HUES48 (cell line): ENCODE measurements around the gene LRRC63.

ENCODE experiments used
- H3K27ac ChIP-seq: one replicate; pipeline ENCODE4 v1.7.0; 2013; ENCODE audit warnings: low read depth, low read length, inconsistent platforms
- H3K27me3 ChIP-seq: 2 replicates; pipeline ENCODE4 v1.6.1; 2013; ENCODE audit warnings: mild to moderate bottlenecking, low read length; ENCODE audit not compliant: control insufficient read depth, insufficient read depth
- H3K36me3 ChIP-seq: 2 replicates; pipeline ENCODE4 v1.6.1; 2013; ENCODE audit warnings: low read length; ENCODE audit not compliant: control insufficient read depth, insufficient read depth
- H3K4me1 ChIP-seq: 2 replicates; pipeline ENCODE4 v1.6.1; 2013; ENCODE audit warnings: mild to moderate bottlenecking, low read length; ENCODE audit not compliant: control insufficient read depth, insufficient read depth
- H3K4me3 ChIP-seq: 2 replicates; pipeline ENCODE4 v1.5.1; 2013; ENCODE audit warnings: mild to moderate bottlenecking, low read depth, low read length
- H3K9ac ChIP-seq: 2 replicates; pipeline ENCODE4 v1.6.1; 2013; ENCODE audit warnings: mild to moderate bottlenecking, low read depth, low read length, moderate library complexity
- H3K9me3 ChIP-seq: 2 replicates; pipeline ENCODE4 v1.6.1; 2013; ENCODE audit warnings: low read length; ENCODE audit not compliant: control insufficient read depth, insufficient read depth

Gene LRRC63

GRCh38 chr13:46181840-46182490 is 29.8 kb upstream of the LRRC63 start, which contains the start of gene LCP1:
LCP1 (minus strand) TSS chr13:46182177; CDS start chr13:46159662, 22,515 bp downstream.
- Histone ChIP-seq H3K9ac (no peak within 1 kb of the TSS), H3K36me3 (no peaks in the 10 kb centered on the region), H3K4me3 (no peak within 1 kb of the TSS), H3K4me1 (no peaks in the 10 kb centered on the region; the same call in 1 of the 2 replicates), H3K27me3 (no peaks in the 10 kb centered on the region), H3K9me3 (no peaks in the 10 kb centered on the region), H3K27ac (no peak within 1 kb of the TSS)

GRCh38 chr13:46182491-46182877 is 29.2 kb upstream of the LRRC63 start:
- no peak overlapping the region for H3K4me3 ChIP-seq
- no peaks in the 10 kb centered on the region for H3K27me3 ChIP-seq
- H3K27ac ChIP-seq, result no peak overlapping the region
- H3K9me3 ChIP-seq, result no peaks in the 10 kb centered on the region
- H3K9ac ChIP-seq, result no peak overlapping the region
- no peaks in the 10 kb centered on the region; the same call in 1 of the 2 replicates for H3K4me1 ChIP-seq
- no peaks in the 10 kb centered on the region for H3K36me3 ChIP-seq

GRCh38 chr13:46183018-46183946 is 28.4 kb upstream of the LRRC63 start:
- no peaks in the 10 kb centered on the region for H3K36me3 ChIP-seq
- no peak overlapping the region for H3K9ac ChIP-seq
- no peaks in the 10 kb centered on the region for H3K9me3 ChIP-seq
- H3K27ac ChIP-seq, result no peak overlapping the region
- H3K4me1 ChIP-seq, result no peaks in the 10 kb centered on the region; the same call in 1 of the 2 replicates
- no peaks in the 10 kb centered on the region for H3K27me3 ChIP-seq
- H3K4me3 ChIP-seq, result no peak overlapping the region

DNA sequence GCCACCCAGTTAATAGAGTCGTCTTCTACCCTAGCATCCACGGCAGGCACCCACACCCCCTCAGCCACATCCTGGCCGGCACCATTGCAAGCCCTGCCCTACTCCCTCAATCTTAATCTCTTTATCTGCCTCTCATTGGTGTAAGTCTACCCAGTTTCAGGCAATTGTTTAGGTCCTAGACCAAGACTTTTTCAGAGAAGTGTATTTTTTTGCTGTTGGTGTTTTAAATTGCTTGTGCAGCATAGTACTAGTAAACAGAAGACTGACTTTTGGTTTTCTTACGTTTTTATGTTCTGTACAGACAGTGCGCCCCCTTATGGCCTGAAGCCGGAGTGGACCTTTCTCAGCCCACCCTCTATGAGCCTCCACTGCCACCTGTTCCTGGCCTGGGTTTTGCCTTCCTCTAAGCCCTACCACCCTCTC is 27.4 kb upstream of the LRRC63 start:
- H3K27ac ChIP-seq, result no peak overlapping the region
- no peaks in the 10 kb centered on the region for H3K9me3 ChIP-seq
- no peaks in the 10 kb centered on the region for H3K27me3 ChIP-seq
- no peak overlapping the region for H3K9ac ChIP-seq
- H3K4me3 ChIP-seq, result no peak overlapping the region
- no peaks in the 10 kb centered on the region for H3K36me3 ChIP-seq
- no peaks in the 10 kb centered on the region; the same call in 1 of the 2 replicates for H3K4me1 ChIP-seq

GRCh38 chr13:46185634-46186033 is 26.1 kb upstream of the LRRC63 start:
- no peaks in the 10 kb centered on the region for H3K9me3 ChIP-seq
- no peaks in the 10 kb centered on the region for H3K36me3 ChIP-seq
- H3K4me3 ChIP-seq, result no peak overlapping the region
- H3K4me1 ChIP-seq, result no peaks in the 10 kb centered on the region
- H3K27me3 ChIP-seq, result no peaks in the 10 kb centered on the region
- H3K9ac ChIP-seq, result no peak overlapping the region
- no peak overlapping the region for H3K27ac ChIP-seq

- no peaks in the 10 kb centered on the region for H3K9me3 ChIP-seq
- H3K36me3 ChIP-seq, result no peaks in the 10 kb centered on the region
- H3K9ac ChIP-seq, result no peak overlapping the region
- H3K27me3 ChIP-seq, result no peaks in the 10 kb centered on the region
- H3K4me3 ChIP-seq, result no peak overlapping the region
- H3K4me1 ChIP-seq, result no peaks in the 10 kb centered on the region
- no peak overlapping the region for H3K27ac ChIP-seq
These were observed 19.3 kb upstream of the LRRC63 start for GRCh38 chr13:46192412-46192811.

GRCh38 chr13:46195016-46195415 is 16.7 kb upstream of the LRRC63 start:
- H3K36me3 ChIP-seq, result no peaks in the 10 kb centered on the region
- no peaks in the 10 kb centered on the region for H3K4me1 ChIP-seq
- no peaks in the 10 kb centered on the region for H3K9me3 ChIP-seq
- H3K4me3 ChIP-seq, result no peak overlapping the region
- no peaks in the 10 kb centered on the region for H3K27me3 ChIP-seq
- no peak overlapping the region for H3K27ac ChIP-seq
- no peak overlapping the region for H3K9ac ChIP-seq

DNA sequence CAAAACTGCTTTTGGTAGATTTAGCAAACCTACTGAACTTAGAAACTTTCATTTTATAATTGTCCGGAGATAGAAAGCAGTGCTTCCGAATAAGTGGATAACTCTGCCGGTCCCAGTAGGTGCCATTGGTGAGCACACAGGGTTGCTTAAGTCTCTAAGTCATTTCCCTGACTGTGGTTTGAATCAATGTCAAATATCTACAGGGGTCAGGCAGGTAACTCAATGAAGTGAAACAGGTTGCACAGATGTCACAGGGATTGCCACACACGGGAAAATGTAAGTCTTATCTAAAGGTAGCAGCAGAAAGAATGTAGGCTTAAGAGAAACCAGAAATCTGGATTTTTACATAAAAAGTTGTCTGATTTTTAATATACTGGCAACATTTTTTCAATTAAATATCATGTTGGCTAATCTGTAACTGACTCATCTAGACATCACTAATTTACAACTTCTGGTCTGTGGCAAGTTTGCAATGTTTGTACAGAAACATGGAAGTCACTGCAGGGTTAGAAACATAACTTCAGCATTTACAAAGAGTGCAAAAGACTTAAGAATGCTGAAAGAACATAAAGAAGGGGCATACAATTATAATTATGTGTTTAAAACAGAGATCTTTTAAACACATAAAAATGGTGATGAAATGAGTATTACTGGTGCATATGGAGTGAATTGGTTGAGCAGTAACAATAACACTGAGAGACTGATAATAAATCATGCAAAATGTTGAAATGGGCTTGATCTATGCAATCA is 14.3 kb upstream of the LRRC63 start:
- H3K4me1 ChIP-seq, result no peaks in the 10 kb centered on the region
- no peaks in the 10 kb centered on the region for H3K9me3 ChIP-seq
- no peak overlapping the region for H3K9ac ChIP-seq
- no peak overlapping the region for H3K27ac ChIP-seq
- no peaks in the 10 kb centered on the region for H3K36me3 ChIP-seq
- no peak overlapping the region for H3K4me3 ChIP-seq
- H3K27me3 ChIP-seq, result no peaks in the 10 kb centered on the region

DNA sequence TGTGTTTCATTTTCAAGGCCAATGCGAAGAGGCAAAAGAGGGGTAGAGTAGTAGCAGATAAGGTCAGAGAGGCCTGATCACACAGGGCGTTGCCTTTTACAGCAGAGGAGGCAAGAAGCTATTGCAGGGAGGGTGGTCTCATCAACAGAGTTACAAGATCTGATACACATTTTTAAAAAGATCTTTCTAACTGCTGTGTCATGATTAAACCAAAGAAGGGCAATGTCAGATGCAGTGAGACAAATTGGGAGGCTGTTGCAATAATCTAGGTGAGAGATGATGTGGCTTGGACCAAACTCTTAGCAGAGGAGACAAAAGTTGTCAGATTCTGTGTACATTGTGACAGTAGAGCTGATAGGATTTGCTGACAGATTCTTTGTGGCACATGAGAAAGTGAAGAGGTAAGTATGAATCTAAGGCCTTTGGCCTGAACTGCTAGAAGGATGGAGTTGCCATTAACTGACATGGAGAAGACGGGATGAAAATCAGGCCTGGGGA is 13.0 kb upstream of the LRRC63 start:
- Histone ChIP-seq H3K9me3 (no peaks in the 10 kb centered on the region), H3K4me3 (no peak overlapping the region), H3K9ac (no peak overlapping the region), H3K27ac (no peak overlapping the region), H3K4me1 (no peaks in the 10 kb centered on the region), H3K27me3 (no peaks in the 10 kb centered on the region), H3K36me3 (no peaks in the 10 kb centered on the region)

GRCh38 chr13:46202188-46202795 is 9.4 kb upstream of the LRRC63 start:
- Histone ChIP-seq H3K36me3 (no peaks in the 10 kb centered on the region), H3K9me3 (no peaks in the 10 kb centered on the region), H3K4me1 (no peaks in the 10 kb centered on the region), H3K9ac (no peak overlapping the region), H3K27ac (no peak overlapping the region), H3K27me3 (no peaks in the 10 kb centered on the region), H3K4me3 (no peak overlapping the region)
